Measurements from ENCODE around the gene ESRRB.
"Not testable (repeated sequence)": the region's sequence is repeated elsewhere in the genome, so short reads cannot be mapped to it uniquely, and the experiment has no call there.

Gene ESRRB

GRCh38 chr14:76518366-76518765, 142.4 kb downstream of the ESRRB start:
- Histone ChIP-seq H3K27ac (no peak overlapping the region), H3K4me3 (no peak overlapping the region)

DNA sequence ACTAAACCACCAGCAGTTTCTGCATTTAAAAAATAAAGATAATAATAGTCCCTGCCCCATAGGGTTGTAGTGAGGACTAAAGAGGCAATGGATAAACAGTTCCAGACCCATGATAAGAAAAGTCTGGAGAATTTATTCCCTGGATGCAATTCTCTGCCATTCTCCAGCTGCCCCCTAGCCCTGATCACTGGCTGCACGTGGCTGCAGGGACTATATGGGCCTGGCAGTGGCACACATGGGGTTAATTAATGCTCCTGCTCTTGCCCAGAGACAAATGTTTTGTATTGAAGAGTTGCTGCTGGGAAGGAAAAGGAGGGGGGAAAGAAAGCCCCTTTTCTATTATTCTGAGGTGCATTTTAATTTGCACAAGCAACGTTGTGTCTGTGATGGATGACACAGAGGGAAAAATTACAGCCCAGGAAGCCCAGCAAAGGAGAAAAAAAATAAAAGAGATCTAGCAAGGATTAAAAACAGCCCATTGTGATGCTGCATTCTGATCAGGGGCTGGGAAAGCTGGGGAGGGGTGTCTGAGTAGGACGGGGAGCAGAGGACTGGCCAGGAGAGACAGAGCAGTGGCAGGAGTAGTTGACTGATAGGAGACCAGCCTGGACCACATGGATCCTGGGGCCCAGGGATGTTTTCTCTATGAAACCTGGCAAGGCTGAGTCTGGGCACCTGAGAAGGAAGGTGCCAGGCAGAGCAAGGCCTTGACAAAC, 149.3 kb downstream of the ESRRB start:
- no peak overlapping the region for H3K27ac ChIP-seq
- no peak overlapping the region for H3K4me3 ChIP-seq

DNA sequence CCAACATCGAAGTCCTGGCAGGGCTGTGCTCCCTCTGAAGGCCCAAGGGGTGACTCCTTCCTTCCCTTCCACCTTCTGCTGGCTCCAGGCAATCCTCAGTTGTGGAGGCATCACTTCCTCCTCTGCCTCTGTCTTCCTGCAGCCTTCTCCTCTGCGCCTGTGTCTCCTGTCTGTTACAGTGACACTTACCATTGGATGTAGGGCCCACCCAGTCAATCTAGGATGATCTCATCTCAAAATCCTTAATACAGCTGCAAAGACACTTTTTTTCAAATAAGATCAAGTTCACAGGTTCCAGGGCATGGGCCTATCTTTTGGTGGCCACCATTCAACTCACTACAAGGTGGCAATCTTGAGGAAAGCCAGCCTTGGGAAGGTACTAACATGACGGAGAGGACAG, 155.1 kb downstream of the ESRRB start:
- Histone ChIP-seq H3K27ac (no peak overlapping the region), H3K4me3 (no peak overlapping the region)

DNA sequence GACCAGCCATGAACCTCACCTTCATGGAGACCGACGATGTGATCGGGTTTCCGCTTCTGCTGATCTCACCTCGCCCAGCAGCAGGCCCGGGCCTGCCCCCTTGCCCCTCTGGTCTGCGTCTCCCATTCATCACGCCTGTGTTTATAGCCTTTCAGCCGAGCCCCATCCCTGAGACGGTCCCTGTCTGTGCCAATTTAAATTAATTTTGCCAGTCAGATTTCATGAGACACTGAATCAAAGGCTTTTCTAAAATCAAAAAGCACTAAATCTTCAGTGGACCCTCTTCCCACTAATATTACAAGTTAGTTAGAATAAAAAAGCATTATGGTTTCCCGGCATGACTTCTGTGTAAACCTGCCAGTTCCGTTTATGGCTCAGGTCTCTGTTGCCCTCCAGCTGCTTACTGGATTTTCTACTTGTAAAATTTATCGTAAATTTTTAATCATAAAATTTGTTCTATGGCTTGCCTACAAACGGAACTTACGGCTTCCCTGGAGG, 155.9 kb downstream of the ESRRB start:
- no peak overlapping the region for H3K4me3 ChIP-seq
- H3K27ac ChIP-seq = no peak overlapping the region

- not testable (repeated sequence) for H3K27ac ChIP-seq, H3K4me3 ChIP-seq
These were observed 160.7 kb downstream of the ESRRB start for GRCh38 chr14:76536636-76537035.

DNA sequence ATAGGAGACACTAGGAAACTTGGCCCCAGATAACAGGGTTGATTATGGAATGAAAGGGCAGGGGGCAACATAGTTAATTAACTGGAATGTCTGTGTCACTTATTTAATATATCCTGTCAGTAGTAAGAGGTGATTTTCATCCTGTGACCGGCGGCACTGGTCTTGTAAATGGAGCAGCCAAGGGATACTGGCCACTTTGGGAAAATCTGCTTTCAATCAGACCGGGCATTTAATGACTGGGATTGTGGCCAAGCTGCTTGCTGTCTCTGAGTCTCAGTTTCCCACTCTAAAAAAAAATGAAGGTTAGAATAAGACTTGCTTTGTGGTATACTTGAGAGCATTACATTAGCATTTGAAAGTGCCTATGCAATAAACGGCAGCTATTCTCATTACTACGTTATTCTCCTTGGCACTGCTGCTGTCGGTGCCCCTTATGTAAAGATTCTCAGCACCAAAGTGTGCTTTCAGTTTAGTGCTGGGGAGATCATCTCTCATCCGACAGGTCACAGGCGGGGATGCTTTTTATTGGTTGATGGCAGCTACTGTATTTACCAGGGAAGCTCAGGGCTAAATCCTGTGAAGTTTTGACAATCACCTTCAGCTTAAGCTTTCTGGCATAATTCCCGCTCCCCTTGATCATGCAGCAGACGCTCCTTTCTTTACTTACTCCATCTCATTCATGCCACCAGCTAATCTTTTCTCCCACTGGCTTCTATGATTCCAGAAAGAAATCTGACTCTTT, 162.1 kb downstream of the ESRRB start:
- no peak overlapping the region for H3K27ac ChIP-seq

GRCh38 chr14:76538648-76539008, 162.7 kb downstream of the ESRRB start:
- Histone ChIP-seq H3K27ac (no peak overlapping the region), H3K4me3 (no peak overlapping the region)

More for the DNA sequence above, 162.1 kb downstream of the ESRRB start:
- H3K4me3 ChIP-seq = no peak overlapping the region

- Histone ChIP-seq H3K27ac (no peak overlapping the region), H3K4me3 (no peak overlapping the region)
These were observed 163.2 kb downstream of the ESRRB start for GRCh38 chr14:76539130-76539529.

DNA sequence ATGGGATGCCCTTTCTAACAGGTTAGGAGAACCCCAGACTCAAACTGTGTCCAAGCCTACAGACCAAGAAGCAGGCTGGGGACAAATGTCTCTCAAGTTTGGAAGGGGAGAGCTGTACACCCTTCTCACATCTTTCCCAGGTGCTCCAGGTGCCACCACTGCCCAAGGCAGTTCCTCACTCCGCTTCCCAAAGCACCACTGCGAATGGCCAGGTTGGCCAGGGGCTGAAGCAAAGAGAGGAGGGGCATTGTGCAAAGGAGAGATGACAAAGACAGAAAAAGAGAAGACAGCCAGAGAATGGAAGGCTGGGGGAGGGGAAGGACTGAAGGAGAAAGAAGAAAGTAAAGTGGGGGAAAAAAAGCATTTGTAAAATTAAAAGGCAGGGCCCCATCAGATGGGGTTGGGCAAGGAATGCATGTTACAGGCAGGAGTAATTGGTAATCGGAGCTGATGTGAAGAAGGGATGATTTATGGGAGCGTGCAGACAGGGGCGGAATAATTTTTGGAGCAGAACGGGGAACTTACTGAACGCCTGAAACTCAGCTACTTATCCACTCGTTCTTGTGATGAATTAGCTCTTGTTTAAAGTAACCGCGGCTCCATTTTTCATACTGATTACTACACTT, 165.8 kb downstream of the ESRRB start:
- H3K4me3 ChIP-seq = no peak overlapping the region
- H3K27ac ChIP-seq = no peak overlapping the region

GRCh38 chr14:76546426-76547221, 170.7 kb downstream of the ESRRB start:
- Histone ChIP-seq H3K27ac (no peak overlapping the region), H3K4me3 (no peak overlapping the region)

DNA sequence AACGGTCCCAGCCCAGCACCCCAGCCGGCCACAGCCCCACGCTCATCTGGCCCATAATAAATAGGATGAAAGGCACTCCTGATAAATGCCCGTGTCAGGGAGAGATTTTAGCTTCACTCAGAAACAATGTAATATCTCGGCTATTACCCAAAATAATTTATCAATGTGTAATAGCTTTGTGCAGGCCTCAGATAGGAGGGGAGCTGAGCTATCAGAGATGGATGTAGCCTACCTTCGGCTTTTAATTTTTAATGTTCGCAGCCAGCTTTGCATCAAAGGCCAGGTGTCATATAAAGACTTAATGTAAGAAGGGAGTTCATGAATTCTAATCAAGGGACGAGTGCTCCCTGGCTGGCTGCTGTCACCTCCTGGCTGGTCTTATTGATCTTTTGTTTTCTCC, 171.9 kb downstream of the ESRRB start:
- Histone ChIP-seq H3K4me3 (no peak overlapping the region), H3K27ac (no peak overlapping the region)

DNA sequence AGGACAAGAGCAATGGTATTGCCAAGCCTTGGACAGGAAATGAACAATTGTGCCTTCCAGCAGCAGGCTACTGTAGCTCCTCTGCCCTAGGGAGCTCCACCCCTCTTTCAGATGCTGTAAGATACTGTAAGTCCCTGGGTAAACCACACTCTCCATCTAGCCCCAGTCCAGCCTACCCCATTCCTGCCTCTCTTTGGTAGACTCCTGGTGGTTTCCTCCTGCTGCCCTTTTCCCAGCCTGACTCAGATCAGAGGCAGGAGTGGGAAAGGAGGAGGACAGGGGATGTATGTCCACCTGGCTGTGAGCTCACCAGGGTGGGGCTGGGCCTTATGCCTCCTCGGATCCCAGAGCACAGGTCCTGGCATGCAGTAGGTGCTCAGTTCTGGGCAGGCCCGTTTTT, 174.6 kb downstream of the ESRRB start:
- peak overlapping the region in 3 of 21 experiments; percentile 5 to 38 (median 16) for H3K27ac ChIP-seq

DNA sequence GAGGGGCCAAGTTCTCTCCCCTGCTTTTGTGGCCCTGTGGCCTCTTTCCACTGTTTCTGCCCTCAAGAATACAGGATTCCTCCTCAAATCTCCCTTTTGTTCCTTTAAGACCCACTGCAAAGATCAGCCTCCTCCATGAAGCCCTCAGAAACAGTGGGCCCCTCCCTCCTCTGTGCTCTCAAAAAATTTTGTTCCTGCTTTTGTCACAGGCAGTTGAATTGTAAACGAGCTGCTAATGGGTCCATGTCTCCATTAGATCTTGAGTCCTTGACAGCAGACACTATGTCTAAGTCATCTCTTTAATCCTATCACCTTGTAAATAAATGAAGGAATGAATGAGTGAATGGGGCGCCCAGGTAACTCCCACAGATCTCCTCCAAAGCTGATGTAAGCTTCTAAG, 175.2 kb downstream of the ESRRB start:
- Histone ChIP-seq H3K27ac (peak overlapping the region in 1 of 21 experiments; percentile 56), H3K4me3 (no peak overlapping the region)

More for the DNA sequence above, 174.6 kb downstream of the ESRRB start:
- no peak overlapping the region for H3K4me3 ChIP-seq

Measured in skin epidermis (tissue), 12 donors.